GM12878 (cell line): ENCODE results near the gene MPRIP. TPM values are rescaled to one million over a fixed set of nuclear protein-coding genes. Genes with fewer than 3 reads are reported as not detected.
A peak's percentile ranks its signal among the peaks of the same experiment; 100 is the strongest.

Experiments
- BACH1 ChIP-seq: fragments of 450-650 bp; IDR thresholded peaks from 2 replicates; pipeline ENCODE4 v1.6.1; 2017; ENCODE audit warnings: mild to moderate bottlenecking, borderline replicate concordance
- E4F1 ChIP-seq: fragments of 450-650 bp; IDR thresholded peaks from 2 replicates; pipeline ENCODE4 v1.6.1; 2018; ENCODE audit warnings: borderline replicate concordance, mild to moderate bottlenecking; ENCODE audit not compliant: partially characterized antibody
- FOXK2 ChIP-seq: fragments of 450-650 bp; IDR thresholded peaks from 2 replicates; pipeline ENCODE4 v1.6.1; 2017; ENCODE audit warnings: mild to moderate bottlenecking, moderate library complexity
- FOXM1 ChIP-seq: IDR thresholded peaks from 2 replicates; pipeline ENCODE4 v1.6.1; 2012; ENCODE audit warnings: low read depth, mild to moderate bottlenecking, inconsistent platforms, low read length, moderate library complexity
- IKZF2 ChIP-seq, 2 experiments: fragments of 450-650 bp; IDR thresholded peaks; 2 replicates each; pipeline ENCODE4 v1.6.1; 2017; ENCODE audit warnings: mild to moderate bottlenecking in 2 of 2, moderate library complexity in 2 of 2
- JUND ChIP-seq: IDR thresholded peaks from 2 replicates; pipeline ENCODE4 v1.6.1; 2012; ENCODE audit warnings: low read depth, mild to moderate bottlenecking, low read length, improper control_type of control experiment, moderate library complexity
- MEF2B ChIP-seq: fragments of 450-650 bp; IDR thresholded peaks from 2 replicates; pipeline ENCODE4 v1.6.1; 2018; ENCODE audit warnings: mild to moderate bottlenecking, moderate library complexity; ENCODE audit not compliant: partially characterized antibody, poor library complexity, severe bottlenecking
- MLLT1 ChIP-seq: fragments of 450-650 bp; IDR thresholded peaks from 2 replicates; pipeline ENCODE4 v1.6.1; 2016; ENCODE audit warnings: mild to moderate bottlenecking
- MYC ChIP-seq: IDR thresholded peaks from 2 replicates; pipeline ENCODE4 v1.6.1; 2011; ENCODE audit warnings: mild to moderate bottlenecking, low read length, moderate library complexity, inconsistent platforms; ENCODE audit not compliant: insufficient read depth, insufficient replicate concordance, insufficient read length, severe bottlenecking
- NR2C1 ChIP-seq: fragments of 450-650 bp; IDR thresholded peaks from 2 replicates; pipeline ENCODE4 v1.6.1; 2017; ENCODE audit warnings: antibody characterized with exemption, mild to moderate bottlenecking, moderate library complexity
- NR2F1 ChIP-seq: fragments of 450-650 bp; conservative IDR thresholded peaks from 2 replicates; pipeline ENCODE4 v1.6.1; 2017; ENCODE audit warnings: mild to moderate bottlenecking
- NRF1 ChIP-seq: conservative IDR thresholded peaks from 2 replicates; pipeline ENCODE4 v1.6.1; 2011; ENCODE audit warnings: mild to moderate bottlenecking, low read depth, low read length, improper control_type of control experiment
- SP1 ChIP-seq: IDR thresholded peaks from one replicate; pipeline ENCODE4 v1.6.1; 2011; ENCODE audit warnings: low read depth, low read length
- STAT3 ChIP-seq: IDR thresholded peaks from 2 replicates; pipeline ENCODE4 v1.6.1; 2011; ENCODE audit warnings: low read depth, low read length, improper control_type of control experiment
- SUZ12 ChIP-seq: fragments of 200-600 bp; sonication (generic); IDR thresholded peaks from one replicate; pipeline ENCODE4 v1.6.1; 2018; ENCODE audit warnings: antibody characterized with exemption, mild to moderate bottlenecking; ENCODE audit not compliant: unreplicated experiment
- TAF1 ChIP-seq: IDR thresholded peaks from 2 replicates; pipeline ENCODE4 v1.6.1; 2011; ENCODE audit warnings: mild to moderate bottlenecking, low read depth, low read length, borderline replicate concordance
- TCF12 ChIP-seq: IDR thresholded peaks from 2 replicates; pipeline ENCODE4 v1.6.1; 2011; ENCODE audit warnings: low read depth, mild to moderate bottlenecking, low read length
- ZNF207 ChIP-seq: fragments of 450-650 bp; IDR thresholded peaks from 2 replicates; pipeline ENCODE4 v1.6.1; 2014; ENCODE audit warnings: antibody characterized with exemption, mild to moderate bottlenecking, borderline replicate concordance
- polyA plus RNA-seq, 11 experiments: library from polyadenylated mRNA; depleted of rRNA in 4 of 11; unstranded in 6 of 11; stranded (reverse) in 5 of 11; fragments of >200 nt; fragmentation: Nextera tagmentation in 4 of 11; fragmentation: Illumina TruSeq in 1 of 11; extraction: Ambion mirVana in 4 of 11; extraction: Trizol in 1 of 11; gene quantifications; 1 replicate in 1 of 11; 2 replicates in 10 of 11; pipeline versions ENCODE4 v1.2.1 to v1.2.3, GENCODE V29; 2011 to 2016; ENCODE audit warnings: inconsistent platforms in 2 of 11, missing spikeins in 2 of 11, low read depth in 1 of 11
- total RNA-seq, 4 experiments: library from RNA; depleted of rRNA in 3 of 4; stranded (reverse); fragments of >200 nt in 3 of 4; fragmentation: Illumina TruSeq in 1 of 4; extraction: Trizol in 1 of 4; gene quantifications; 2 replicates each; pipeline versions ENCODE4 v1.2.1 to v1.2.3, GENCODE V29; 2013 to 2021
- TF ChIP-seq, protein P1 (sequence below): fragments of 450-650 bp; IDR thresholded peaks from 2 replicates; pipeline ENCODE4 v1.6.1; 2017; ENCODE audit warnings: borderline replicate concordance
- TF ChIP-seq, protein P2 (sequence below): IDR thresholded peaks from 2 replicates; pipeline ENCODE4 v1.6.1; 2011; ENCODE audit warnings: mild to moderate bottlenecking, low read depth, low read length, moderate library complexity; ENCODE audit not compliant: insufficient replicate concordance

The MPRIP gene
- total and polyA plus RNA-seq, 10 of the 15 experiments (the other 5 are each of a cell fraction or from before 2014, with no cell fraction given), result 16.5 to 168 (median 71.7) TPM

DNA sequence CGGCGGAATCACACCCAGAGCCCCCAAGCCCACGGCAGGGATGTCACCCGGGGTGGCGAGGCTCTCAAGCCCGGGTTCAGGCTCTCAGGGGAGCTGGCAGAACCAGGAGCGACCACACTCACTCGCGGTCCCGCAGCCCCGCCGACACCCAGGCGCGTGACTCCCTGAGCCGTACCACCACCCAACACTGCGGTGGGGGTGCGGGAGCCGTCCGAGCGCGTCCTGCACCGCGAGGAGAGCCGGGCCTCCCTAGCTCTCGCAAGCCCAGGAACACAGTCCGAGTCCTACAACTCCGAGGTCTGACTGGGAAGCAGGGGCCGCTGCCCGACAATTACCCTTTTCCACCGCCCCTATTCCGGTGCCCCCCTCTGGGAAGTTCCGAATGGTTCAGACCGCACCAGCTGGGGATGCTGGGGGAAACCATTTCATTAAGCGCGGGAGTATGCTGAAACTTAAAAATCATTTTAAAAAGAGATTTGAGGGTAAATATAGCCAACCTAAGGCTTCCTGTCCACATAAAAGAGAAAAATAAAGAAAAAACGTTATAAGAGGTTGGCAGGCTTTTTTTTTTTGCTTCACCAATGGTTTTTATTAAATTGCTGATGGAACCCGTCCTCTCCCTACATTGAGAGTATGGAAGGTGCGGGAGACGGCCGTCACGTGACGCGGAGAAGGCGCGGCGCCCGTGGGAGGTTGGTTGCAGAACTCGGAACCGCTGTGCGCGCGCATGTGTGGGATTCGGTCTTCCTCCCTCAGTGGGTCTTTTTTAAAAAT is 195.0 kb downstream of the MPRIP start, which contains the start of gene FLCN (continued):
- TF ChIP-seq NRF1 (peak; percentile 50), IKZF2 (IDR thresholded peaks at IDR 0.05) (peak in 1 of 2 experiments; percentile 50; a peak in 2 of 4 replicates), STAT3 (no peak), FOXK2 (peak; percentile 100), BACH1 (peak; percentile 95), NR2C1 (no peak), MLLT1 (peak; percentile 98), SP1 (peak; percentile 89), ZNF207 (peak; percentile 95; the same call in 1 of the 2 replicates), NR2F1 (0 out of 2 replicates have a peak, but pooled peaks have one; percentile 37), TCF12 (peak; percentile 42; the same call in 1 of the 2 replicates), E4F1 (peak; percentile 96), JUND (peak; percentile 98), MYC (no peak), SUZ12 (no peak), TAF1 (peak; percentile 93), MEF2B (peak; percentile 73), FOXM1 (no peak; the same call in 1 of the 2 replicates)
- TF ChIP-seq, protein P1, sequence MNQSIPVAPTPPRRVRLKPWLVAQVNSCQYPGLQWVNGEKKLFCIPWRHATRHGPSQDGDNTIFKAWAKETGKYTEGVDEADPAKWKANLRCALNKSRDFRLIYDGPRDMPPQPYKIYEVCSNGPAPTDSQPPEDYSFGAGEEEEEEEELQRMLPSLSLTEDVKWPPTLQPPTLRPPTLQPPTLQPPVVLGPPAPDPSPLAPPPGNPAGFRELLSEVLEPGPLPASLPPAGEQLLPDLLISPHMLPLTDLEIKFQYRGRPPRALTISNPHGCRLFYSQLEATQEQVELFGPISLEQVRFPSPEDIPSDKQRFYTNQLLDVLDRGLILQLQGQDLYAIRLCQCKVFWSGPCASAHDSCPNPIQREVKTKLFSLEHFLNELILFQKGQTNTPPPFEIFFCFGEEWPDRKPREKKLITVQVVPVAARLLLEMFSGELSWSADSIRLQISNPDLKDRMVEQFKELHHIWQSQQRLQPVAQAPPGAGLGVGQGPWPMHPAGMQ, result peak; percentile 16; the same call in 1 of the 2 replicates
- TF ChIP-seq, protein P2, sequence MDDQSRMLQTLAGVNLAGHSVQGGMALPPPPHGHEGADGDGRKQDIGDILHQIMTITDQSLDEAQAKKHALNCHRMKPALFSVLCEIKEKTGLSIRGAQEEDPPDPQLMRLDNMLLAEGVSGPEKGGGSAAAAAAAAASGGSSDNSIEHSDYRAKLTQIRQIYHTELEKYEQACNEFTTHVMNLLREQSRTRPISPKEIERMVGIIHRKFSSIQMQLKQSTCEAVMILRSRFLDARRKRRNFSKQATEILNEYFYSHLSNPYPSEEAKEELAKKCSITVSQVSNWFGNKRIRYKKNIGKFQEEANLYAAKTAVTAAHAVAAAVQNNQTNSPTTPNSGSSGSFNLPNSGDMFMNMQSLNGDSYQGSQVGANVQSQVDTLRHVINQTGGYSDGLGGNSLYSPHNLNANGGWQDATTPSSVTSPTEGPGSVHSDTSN, result no peak
